Ishikawa (cell line): ENCODE measurements around the gene DAB1.

Experiments used
- RAD21 ChIP-seq: IDR thresholded peaks from 2 replicates; pipeline ENCODE4 v1.6.1; 2012; ENCODE audit warnings: low read depth
- TEAD4 ChIP-seq: IDR thresholded peaks from 2 replicates; pipeline ENCODE4 v1.6.1; 2012
- YY1 ChIP-seq: IDR thresholded peaks from 2 replicates; pipeline ENCODE4 v1.6.1; 2012; ENCODE audit warnings: low read depth
- TF ChIP-seq, protein P1 (sequence below): IDR thresholded peaks from 2 replicates; pipeline ENCODE4 v1.6.1; 2012; ENCODE audit warnings: low read depth, mild to moderate bottlenecking

DNA sequence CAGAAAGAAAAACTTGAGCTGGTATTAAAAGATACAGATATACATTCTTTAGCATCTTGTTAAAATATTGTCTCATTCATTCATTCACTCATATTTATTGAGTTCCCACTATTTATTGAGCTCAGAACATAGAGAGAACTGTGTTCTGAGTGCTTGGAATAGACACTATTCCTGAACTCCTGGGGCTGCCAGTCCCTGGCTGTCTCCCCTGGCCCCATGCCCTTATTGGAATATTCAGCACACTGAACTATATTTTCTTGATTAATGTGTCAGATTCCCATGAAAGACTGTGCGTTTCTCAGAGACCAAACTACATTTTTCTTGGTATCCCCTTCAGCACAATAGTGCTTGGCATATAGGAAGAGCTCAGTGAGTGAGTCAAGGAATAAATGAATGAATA is 44.0 kb upstream of the DAB1 start:
- no peak for TF ChIP-seq RAD21
- TF ChIP-seq, protein P1, sequence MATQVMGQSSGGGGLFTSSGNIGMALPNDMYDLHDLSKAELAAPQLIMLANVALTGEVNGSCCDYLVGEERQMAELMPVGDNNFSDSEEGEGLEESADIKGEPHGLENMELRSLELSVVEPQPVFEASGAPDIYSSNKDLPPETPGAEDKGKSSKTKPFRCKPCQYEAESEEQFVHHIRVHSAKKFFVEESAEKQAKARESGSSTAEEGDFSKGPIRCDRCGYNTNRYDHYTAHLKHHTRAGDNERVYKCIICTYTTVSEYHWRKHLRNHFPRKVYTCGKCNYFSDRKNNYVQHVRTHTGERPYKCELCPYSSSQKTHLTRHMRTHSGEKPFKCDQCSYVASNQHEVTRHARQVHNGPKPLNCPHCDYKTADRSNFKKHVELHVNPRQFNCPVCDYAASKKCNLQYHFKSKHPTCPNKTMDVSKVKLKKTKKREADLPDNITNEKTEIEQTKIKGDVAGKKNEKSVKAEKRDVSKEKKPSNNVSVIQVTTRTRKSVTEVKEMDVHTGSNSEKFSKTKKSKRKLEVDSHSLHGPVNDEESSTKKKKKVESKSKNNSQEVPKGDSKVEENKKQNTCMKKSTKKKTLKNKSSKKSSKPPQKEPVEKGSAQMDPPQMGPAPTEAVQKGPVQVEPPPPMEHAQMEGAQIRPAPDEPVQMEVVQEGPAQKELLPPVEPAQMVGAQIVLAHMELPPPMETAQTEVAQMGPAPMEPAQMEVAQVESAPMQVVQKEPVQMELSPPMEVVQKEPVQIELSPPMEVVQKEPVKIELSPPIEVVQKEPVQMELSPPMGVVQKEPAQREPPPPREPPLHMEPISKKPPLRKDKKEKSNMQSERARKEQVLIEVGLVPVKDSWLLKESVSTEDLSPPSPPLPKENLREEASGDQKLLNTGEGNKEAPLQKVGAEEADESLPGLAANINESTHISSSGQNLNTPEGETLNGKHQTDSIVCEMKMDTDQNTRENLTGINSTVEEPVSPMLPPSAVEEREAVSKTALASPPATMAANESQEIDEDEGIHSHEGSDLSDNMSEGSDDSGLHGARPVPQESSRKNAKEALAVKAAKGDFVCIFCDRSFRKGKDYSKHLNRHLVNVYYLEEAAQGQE = no peak
- TF ChIP-seq YY1 = no peak
- no peak for TF ChIP-seq TEAD4
